Esophagus squamous epithelium (tissue), 5 donors: ENCODE data around the gene ST6GALNAC3. TPM values are rescaled to one million over a fixed set of nuclear protein-coding genes. Genes with fewer than 3 reads are reported as not detected.

Experiments used
- DNase-seq: peaks from one replicate; lab custom pipeline; 2025; lab: John Stamatoyannopoulos, UW
- H3K27ac ChIP-seq, 4 donors: fragments of 200-600 bp; sonication (generic); one replicate each; pipeline ENCODE4 v1.5.1; 2016 to 2019; ENCODE audit warnings: mild to moderate bottlenecking in 1 of 4
- H3K27me3 ChIP-seq, 4 donors: fragments of 200-600 bp; sonication (generic); 1 replicate in 3 of 4; 2 replicates in 1 of 4; pipeline versions ENCODE4 v1.5.1 to v1.6.0; 2017 to 2021; ENCODE audit warnings: antibody characterized with exemption in 1 of 4
- H3K36me3 ChIP-seq, 3 donors: fragments of 200-600 bp; sonication (generic); one replicate each; pipeline ENCODE4 v1.5.1; 2016 to 2019
- H3K4me1 ChIP-seq, 3 donors: fragments of 200-600 bp; sonication (generic); one replicate each; pipeline ENCODE4 v1.5.1; 2017 to 2019
- H3K4me3 ChIP-seq, 4 donors: fragments of 200-600 bp; sonication (generic); 1 replicate in 3 of 4; 2 replicates in 1 of 4; pipeline ENCODE4 v1.5.1; 2016 to 2019; ENCODE audit warnings: mild to moderate bottlenecking in 2 of 4, moderate library complexity in 1 of 4
- H3K9me3 ChIP-seq, 3 donors: fragments of 200-600 bp; sonication (generic); one replicate each; pipeline ENCODE4 v1.5.1; 2016 to 2019
- CTCF ChIP-seq, 6 experiments: fragments of 450-650 bp in 4 of 6; fragments of 200-600 bp in 2 of 6; sonication (generic) in 2 of 6; IDR thresholded peaks; one replicate each; pipeline ENCODE4 v1.5.1; 2016 to 2019; ENCODE audit warnings: antibody characterized with exemption in 6 of 6, mild to moderate bottlenecking in 4 of 6, moderate library complexity in 4 of 6
- POLR2A ChIP-seq, 4 donors: fragments of 450-650 bp; IDR thresholded peaks; one replicate each; pipeline ENCODE4 v1.6.1; 2017; ENCODE audit warnings: antibody characterized with exemption in 4 of 4, mild to moderate bottlenecking in 4 of 4, moderate library complexity in 3 of 4
- WGBS, 2 donors: methylation state at CpG; one replicate each; pipeline ENCODE4 v1.1.5; 2018; 5-methylcytosine and 5-hydroxymethylcytosine counted together
- intact Hi-C: fragments of 100-400 bp; cut with DNase I; formaldehyde crosslinking; loops from one replicate; pipeline ENCODE4 v1.15.0; 2022
- total RNA-seq, 4 donors: library from RNA; depleted of rRNA; stranded (reverse); fragments of >200 nt; gene quantifications; one replicate each; pipeline ENCODE4 v1.1.0, GENCODE V29; 2016
- donor health status: DM: yes; HTN: yes; CAD: no.

The ST6GALNAC3 gene
- total RNA-seq, 4 donors from 2014 or later, result 0.27 to 4.3 (median 2.2) TPM

- Histone ChIP-seq H3K27me3 (no peaks in the 10 kb centered on the region), H3K4me1 (no peaks in the 10 kb centered on the region), H3K9me3 (no peaks in the 10 kb centered on the region), H3K4me3 (no peak overlapping the region), H3K27ac (no peak overlapping the region), H3K36me3 (no peaks in the 10 kb centered on the region)
- intact Hi-C loops, result no loop called here
- 60 to 82% methylated on average over 3 of the region's 3 CpGs for WGBS, 2 donors
- TF ChIP-seq CTCF (IDR thresholded peaks at IDR 0.05) (no peak), POLR2A (IDR thresholded peaks at IDR 0.05) (no peak)
- DNase-seq, result no peak
Observed at GRCh38 chr1:76371941-76372340, 297.4 kb downstream of the ST6GALNAC3 start.

- intact Hi-C loops, result no loop called here
- 81 to 88% methylated on average over 5 of the region's 5 CpGs for WGBS, 2 donors
- H3K36me3 ChIP-seq, result no peaks in the 10 kb centered on the region
- H3K4me1 ChIP-seq, result no peaks in the 10 kb centered on the region
- no peak overlapping the region for H3K4me3 ChIP-seq
- no peak overlapping the region for H3K27ac ChIP-seq
- no peak for TF ChIP-seq CTCF (IDR thresholded peaks at IDR 0.05)
- TF ChIP-seq POLR2A (IDR thresholded peaks at IDR 0.05), result no peak
- no peaks in the 10 kb centered on the region for H3K9me3 ChIP-seq
- no peaks in the 10 kb centered on the region for H3K27me3 ChIP-seq
- DNase-seq, result no peak
Observed at GRCh38 chr1:76374086-76374485, 299.5 kb downstream of the ST6GALNAC3 start.

GRCh38 chr1:76377247-76377646 lies 302.7 kb downstream of the ST6GALNAC3 start:
- intact Hi-C loops, result no loop called here

GRCh38 chr1:76379506-76379905 lies 305.0 kb downstream of the ST6GALNAC3 start:
- Histone ChIP-seq H3K27me3 (no peaks in the 10 kb centered on the region), H3K27ac (no peak overlapping the region), H3K9me3 (no peaks in the 10 kb centered on the region), H3K4me3 (no peak overlapping the region), H3K4me1 (no peaks in the 10 kb centered on the region), H3K36me3 (no peaks in the 10 kb centered on the region)
- WGBS, 2 donors, result 83 to 100% methylated on average over 2 of the region's 3 CpGs
- intact Hi-C loops, result no loop called here
- TF ChIP-seq POLR2A (IDR thresholded peaks at IDR 0.05) (no peak), CTCF (IDR thresholded peaks at IDR 0.05) (no peak)
- no peak for DNase-seq

More at GRCh38 chr1:76377247-76377646, 302.7 kb downstream of the ST6GALNAC3 start:
- no peak for TF ChIP-seq CTCF (IDR thresholded peaks at IDR 0.05)
- TF ChIP-seq POLR2A (IDR thresholded peaks at IDR 0.05), result no peak
- Histone ChIP-seq H3K27me3 (no peaks in the 10 kb centered on the region), H3K36me3 (no peaks in the 10 kb centered on the region), H3K9me3 (no peaks in the 10 kb centered on the region), H3K27ac (no peak overlapping the region), H3K4me1 (no peaks in the 10 kb centered on the region), H3K4me3 (no peak overlapping the region)
- DNase-seq, result no peak

GRCh38 chr1:76381450-76382097 lies 307.0 kb downstream of the ST6GALNAC3 start:
- 15 to 65% methylated on average over 1 of the region's 1 CpG for WGBS, 2 donors
- no peak for DNase-seq
- Histone ChIP-seq H3K27me3 (no peaks in the 10 kb centered on the region), H3K9me3 (no peaks in the 10 kb centered on the region), H3K27ac (no peak overlapping the region), H3K4me3 (no peak overlapping the region), H3K36me3 (no peaks in the 10 kb centered on the region), H3K4me1 (no peaks in the 10 kb centered on the region)
- no peak for TF ChIP-seq POLR2A (IDR thresholded peaks at IDR 0.05)
- no peak for TF ChIP-seq CTCF (IDR thresholded peaks at IDR 0.05)
- intact Hi-C loops, result no loop called here
